D721Med (cell line): ENCODE data around the gene RAB6B.

ENCODE experiments used
- DNase-seq: peaks from one replicate; pipeline ENCODE4 v3.0.0; 2011; ENCODE audit warnings: low spot score; ENCODE audit not compliant: insufficient read length
- FAIRE-seq: peaks from 2 replicates; lab custom pipeline; 2011; peaks lifted over from hg19 to GRCh38; lab: Jason Lieb, UNC
- CTCF ChIP-seq: IDR thresholded peaks from 2 replicates; pipeline ENCODE4 v1.5.1; 2012; ENCODE audit warnings: mild to moderate bottlenecking, control low read depth; ENCODE audit not compliant: insufficient read depth; ENCODE audit errors: missing control alignments

RAB6B gene

GRCh38 chr3:133901847-133902246 lies 6.2 kb upstream of the RAB6B start:
- no peak for FAIRE-seq
- DNase-seq = no peak
- no peak for TF ChIP-seq CTCF

GRCh38 chr3:133901083-133901482 lies 5.4 kb upstream of the RAB6B start:
- FAIRE-seq (no peak), DNase-seq (no peak)
- TF ChIP-seq CTCF = no peak

GRCh38 chr3:133899311-133899710 lies 3.6 kb upstream of the RAB6B start:
- no peak for DNase-seq
- no peak for TF ChIP-seq CTCF
- no peak for FAIRE-seq

- TF ChIP-seq CTCF = no peak
- no peak for FAIRE-seq
Measured at GRCh38 chr3:133897547-133897946, 1.9 kb upstream of the RAB6B start.

GRCh38 chr3:133896002-133896761 lies 500 bp upstream of the RAB6B start:
- FAIRE-seq = no peak
- TF ChIP-seq CTCF = no peak
- DNase-seq = no peak

More at GRCh38 chr3:133897547-133897946, 1.9 kb upstream of the RAB6B start:
- DNase-seq = no peak

GRCh38 chr3:133894353-133895207 lies 1.1 kb downstream of the RAB6B start:
- DNase-seq (no peak), FAIRE-seq (no peak)
- no peak for TF ChIP-seq CTCF
